Retinal pigment epithelial cell (primary cell): ENCODE results near the gene RNF40.

Experiments used
- DNase-seq: peaks from one replicate; pipeline ENCODE4 v3.0.0-alpha.2; 2010; ENCODE audit warnings: low read depth
- H3K4me3 ChIP-seq: 2 replicates; pipeline ENCODE4 v1.5.1; 2011; ENCODE audit warnings: mild to moderate bottlenecking, low read length, control low read depth, moderate library complexity
- CTCF ChIP-seq: conservative IDR thresholded peaks from 2 replicates; pipeline ENCODE4 v1.5.1; 2011; ENCODE audit warnings: low read depth, low read length, control low read depth, inconsistent platforms

The RNF40 gene

GRCh38 chr16:30768583-30769181 lies 6.6 kb downstream of the RNF40 start:
- no peak for TF ChIP-seq CTCF
- DNase-seq: no peak
- no peak overlapping the region for H3K4me3 ChIP-seq

- no peak overlapping the region for H3K4me3 ChIP-seq
- DNase-seq: no peak
- no peak for TF ChIP-seq CTCF
Observed at GRCh38 chr16:30769379-30770089, 7.4 kb downstream of the RNF40 start.

- no peak overlapping the region for H3K4me3 ChIP-seq
- TF ChIP-seq CTCF: no peak
- DNase-seq: no peak
Observed at GRCh38 chr16:30771726-30772125, 9.6 kb downstream of the RNF40 start.

GRCh38 chr16:30773826-30774225 lies 11.7 kb downstream of the RNF40 start:
- DNase-seq: no peak
- no peak overlapping the region for H3K4me3 ChIP-seq
- no peak for TF ChIP-seq CTCF

GRCh38 chr16:30774367-30775130 lies 12.4 kb downstream of the RNF40 start:
- DNase-seq: no peak
- H3K4me3 ChIP-seq: no peak overlapping the region

GRCh38 chr16:30775131-30775391 lies 12.9 kb downstream of the RNF40 start:
- no peak for DNase-seq
- no peak for TF ChIP-seq CTCF
- peak overlapping the region; percentile 69 for H3K4me3 ChIP-seq

More at GRCh38 chr16:30774367-30775130, 12.4 kb downstream of the RNF40 start:
- TF ChIP-seq CTCF: no peak
